ENCODE results near the gene NTM.

DNA sequence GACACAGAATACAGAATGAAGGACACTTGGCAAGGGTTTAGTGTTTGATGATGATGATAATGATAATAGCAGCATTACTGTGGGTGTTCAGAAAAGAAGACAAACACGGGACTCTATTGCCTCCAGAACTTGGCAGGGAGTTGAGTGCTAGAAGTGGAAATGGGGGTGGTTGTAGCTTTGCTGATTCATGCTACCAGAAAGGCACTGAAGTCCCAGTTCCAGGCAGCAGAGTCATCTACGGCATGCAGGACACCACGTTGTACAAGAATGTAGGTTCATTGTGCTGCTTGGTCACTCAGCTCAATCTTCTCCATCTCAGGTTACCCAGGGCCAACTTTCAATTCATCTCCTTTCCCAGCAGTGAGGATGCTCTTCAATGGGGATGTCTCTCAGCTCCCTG lies 115.7 kb downstream of the NTM start:
- TF ChIP-seq, protein P1, sequence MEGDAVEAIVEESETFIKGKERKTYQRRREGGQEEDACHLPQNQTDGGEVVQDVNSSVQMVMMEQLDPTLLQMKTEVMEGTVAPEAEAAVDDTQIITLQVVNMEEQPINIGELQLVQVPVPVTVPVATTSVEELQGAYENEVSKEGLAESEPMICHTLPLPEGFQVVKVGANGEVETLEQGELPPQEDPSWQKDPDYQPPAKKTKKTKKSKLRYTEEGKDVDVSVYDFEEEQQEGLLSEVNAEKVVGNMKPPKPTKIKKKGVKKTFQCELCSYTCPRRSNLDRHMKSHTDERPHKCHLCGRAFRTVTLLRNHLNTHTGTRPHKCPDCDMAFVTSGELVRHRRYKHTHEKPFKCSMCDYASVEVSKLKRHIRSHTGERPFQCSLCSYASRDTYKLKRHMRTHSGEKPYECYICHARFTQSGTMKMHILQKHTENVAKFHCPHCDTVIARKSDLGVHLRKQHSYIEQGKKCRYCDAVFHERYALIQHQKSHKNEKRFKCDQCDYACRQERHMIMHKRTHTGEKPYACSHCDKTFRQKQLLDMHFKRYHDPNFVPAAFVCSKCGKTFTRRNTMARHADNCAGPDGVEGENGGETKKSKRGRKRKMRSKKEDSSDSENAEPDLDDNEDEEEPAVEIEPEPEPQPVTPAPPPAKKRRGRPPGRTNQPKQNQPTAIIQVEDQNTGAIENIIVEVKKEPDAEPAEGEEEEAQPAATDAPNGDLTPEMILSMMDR (IDR thresholded peaks at IDR 0.05 in 8 of 11, conservative IDR thresholded peaks at IDR 0.05 in 3 of 11), result no peak
- TF ChIP-seq POLR2AphosphoS5 (IDR thresholded peaks at IDR 0.05), result no peak

Measured in spleen (tissue), 7 donors.